ENCODE data around the gene WDR72.
"Not testable (repeated sequence)": the region's sequence is repeated elsewhere in the genome, so short reads cannot be mapped to it uniquely, and the experiment has no call there.

Gene WDR72

DNA sequence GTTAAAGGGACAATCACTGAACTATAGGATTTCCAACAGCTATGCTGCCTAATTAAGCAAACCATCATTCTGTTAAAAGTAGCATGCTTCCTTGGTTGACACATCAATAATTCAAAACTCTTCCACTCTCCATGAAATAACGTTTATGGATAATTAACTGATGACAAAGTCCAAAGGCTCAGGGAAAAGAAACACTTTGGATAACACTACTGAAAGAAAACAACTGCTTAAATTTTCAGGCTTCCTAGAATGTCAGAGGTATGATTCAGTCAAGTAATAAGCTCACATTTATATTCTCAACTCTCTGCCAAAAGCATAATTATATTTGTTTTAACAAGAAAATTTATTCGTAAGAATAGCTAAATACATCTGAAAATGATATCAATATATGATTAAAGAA is 49.6 kb downstream of the WDR72 start:
- DNase-seq (ENCODE audit: low read depth, low spot score) = no peak

DNA sequence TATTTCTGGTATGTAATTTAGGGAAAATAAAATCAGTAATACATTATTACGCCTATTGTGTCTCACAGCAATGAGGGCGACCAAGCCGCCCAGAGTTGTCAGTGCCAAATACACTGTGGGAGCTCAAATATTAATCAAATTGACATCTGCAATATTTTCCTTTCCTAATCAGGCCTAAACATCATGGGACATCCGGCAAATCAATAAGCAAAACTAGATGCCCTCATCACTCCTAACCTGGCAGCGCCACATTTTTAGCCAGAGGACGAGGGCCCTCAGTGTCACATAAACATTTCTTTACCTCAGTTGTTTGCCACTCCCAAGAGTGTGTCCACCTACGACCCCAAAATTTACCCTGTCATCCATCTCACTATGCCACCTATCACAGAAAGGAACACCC is 64.1 kb downstream of the WDR72 start:
- DNase-seq (ENCODE audit: low read depth, low spot score) = no peak

DNA sequence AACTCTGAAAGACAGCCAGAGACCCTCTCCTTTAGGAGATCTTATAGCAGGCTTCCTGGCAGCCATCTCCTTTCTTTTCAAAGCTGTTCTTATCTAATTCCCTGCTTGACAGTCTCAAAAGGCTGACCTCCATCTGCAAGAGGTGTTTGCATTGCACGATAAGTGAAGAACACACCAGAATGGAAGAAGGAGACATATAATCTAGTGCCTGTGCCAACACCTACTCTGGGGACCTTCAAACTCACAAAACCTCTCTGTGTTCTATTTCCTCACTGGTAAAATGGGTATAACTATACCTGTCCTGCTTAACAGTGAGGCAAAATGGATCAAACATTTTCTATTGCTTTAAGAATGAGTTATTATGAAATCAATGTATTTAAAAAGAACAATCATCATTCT is 65.0 kb downstream of the WDR72 start:
- DNase-seq (ENCODE audit: low read depth, low spot score) = no peak

DNA sequence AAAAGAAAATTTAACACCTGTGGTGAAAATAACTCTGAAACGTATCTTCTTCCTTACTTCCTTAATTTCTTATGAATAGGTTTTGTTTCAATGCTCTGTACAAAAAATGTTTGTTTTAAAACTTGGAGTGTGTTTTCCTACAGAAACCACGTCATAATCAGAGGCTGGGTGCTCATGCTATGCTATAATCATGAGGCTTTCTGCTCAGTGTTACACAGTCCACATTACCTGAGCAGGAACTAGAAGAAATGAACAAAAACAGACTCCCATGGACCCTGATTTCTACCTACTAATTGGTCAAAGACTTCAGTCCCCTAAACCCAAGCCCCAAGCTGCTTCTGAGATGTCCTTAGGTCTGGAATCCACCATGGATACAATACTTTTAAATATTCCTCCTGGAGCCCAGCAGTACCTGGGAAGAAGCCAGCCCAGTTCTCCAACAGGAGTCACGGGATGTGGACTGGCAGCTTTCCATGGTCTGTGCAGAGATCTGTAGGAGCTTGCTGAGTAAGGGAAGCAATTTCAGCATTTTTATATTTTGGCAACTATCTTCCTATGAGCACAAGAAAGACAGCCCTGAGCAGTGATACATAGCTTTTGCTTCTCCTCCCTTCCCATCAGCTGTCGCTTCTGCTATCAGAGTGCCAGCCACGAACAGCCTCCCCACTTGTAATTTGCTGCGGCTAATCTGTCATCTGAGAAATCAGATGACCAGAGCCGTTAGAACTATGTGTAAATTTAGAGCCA is 65.6 kb downstream of the WDR72 start:
- DNase-seq (ENCODE audit: low read depth, low spot score) = no peak

DNA sequence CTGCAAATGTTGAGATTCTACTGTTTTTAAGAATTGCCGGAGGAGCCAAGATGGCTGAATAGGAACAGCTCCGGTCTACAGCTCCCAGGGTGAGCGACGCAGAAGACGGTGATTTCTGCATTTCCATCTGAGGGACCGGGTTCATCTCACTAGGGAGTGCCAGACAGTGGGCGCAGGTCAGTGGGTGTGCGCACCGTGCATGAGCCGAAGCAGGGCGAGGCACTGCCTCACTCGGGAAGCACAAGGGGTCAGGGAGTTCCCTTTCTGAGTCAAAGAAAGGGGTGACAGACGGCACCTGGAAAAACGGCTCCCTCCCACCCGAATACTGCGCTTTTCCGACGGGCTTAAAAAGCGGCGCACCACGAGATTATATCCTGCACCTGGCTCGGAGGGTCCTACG is 75.3 kb downstream of the WDR72 start:
- not testable (repeated sequence) for DNase-seq (ENCODE audit: low read depth, low spot score)

DNA sequence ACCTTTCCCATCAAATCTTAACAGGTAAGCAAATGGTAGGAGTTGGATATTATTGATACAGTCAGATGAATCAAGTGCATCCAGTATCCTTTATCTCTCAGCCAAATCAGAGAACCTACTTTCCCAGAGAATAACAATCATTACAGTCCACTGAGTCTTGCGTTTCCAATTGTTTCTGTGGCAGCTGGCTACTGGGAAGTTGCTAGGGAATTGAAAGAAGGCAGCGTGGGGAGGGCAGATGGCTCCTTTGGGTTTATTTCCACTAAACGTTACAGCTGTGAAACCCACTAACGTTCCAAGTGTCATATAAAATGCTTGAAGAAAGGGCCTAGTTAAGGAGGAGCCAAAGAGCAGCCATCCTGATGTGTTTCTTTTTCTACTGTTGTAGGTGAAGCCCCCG is 78.4 kb downstream of the WDR72 start:
- DNase-seq (ENCODE audit: low read depth, low spot score) = no peak

DNA sequence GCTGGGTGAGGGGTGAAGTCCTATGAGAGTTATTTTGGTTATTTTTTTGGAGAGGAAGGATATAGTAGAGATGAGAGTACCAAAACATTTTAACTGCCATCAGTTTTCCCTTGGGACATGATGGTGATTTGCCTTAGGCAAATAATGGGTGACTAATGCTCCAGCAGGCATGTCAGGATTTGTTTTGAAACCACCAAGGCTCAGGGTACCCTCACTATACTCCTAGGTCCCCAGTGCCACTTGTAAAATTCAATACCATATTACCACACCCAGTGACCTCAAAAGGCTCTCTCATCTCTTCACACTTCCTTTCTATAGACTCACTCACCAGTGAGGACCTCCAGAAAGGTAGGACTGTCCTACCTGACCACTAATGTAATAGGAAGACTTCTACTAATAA is 83.6 kb downstream of the WDR72 start:
- no peak for DNase-seq (ENCODE audit: low read depth, low spot score)

DNA sequence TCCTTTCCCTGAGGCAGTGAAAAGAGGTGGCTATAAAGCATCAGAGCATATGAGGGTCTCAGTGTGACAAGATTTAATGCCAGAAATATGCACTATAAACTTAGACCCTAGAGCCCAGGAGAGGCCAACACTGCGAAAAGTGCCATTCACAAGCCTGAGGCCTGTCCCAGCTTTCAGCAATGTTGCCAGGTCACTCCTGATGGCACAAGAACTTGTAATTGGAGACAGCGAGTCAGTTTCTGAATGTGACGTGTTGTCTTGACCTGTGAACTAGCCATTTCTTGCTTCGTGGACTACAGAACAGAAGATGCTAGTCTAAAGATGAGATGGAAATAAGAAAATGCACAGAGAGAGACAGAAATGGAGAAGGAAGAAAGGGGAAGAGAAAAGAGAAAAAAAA is 87.9 kb downstream of the WDR72 start:
- DNase-seq (ENCODE audit: low read depth, low spot score) = no peak

DNA sequence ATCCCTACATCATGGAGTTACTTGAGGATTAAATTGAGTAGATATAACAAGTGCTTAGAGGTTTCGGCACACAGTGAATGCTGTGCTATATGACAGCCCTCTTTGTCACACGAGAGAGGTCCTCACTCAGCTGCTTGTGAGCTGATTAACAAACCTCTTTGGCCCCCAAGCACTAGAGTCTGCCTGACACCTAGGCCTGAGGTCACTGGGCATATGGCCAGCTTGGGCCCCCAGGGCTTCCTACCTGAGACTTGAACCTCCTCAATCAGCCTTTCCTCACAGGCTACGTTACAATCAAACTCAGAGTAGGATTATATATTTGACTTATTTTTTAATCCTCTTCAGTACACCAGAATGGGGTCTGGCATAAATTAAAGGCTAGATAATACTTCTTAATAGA is 88.8 kb downstream of the WDR72 start:
- DNase-seq (ENCODE audit: low read depth, low spot score) = no peak

DNA sequence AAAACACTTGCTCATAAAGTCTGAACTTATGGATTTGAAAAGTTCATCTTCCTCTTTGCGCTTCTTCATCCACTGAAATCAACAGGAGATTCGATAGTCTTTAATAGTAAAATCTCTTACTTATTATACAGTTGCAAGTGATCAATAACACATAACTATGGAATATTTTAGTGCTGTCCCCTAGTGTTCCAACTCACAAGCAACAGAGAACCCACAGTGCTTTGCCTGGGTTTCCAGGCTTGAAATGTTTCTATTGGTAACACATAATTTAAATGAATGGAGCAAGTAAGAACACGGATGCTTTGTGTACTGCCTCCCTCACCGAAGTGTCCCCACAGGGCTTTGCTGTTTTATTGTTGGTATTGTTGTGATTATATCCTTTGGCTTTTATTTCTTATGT is 93.5 kb downstream of the WDR72 start:
- no peak for DNase-seq (ENCODE audit: low read depth, low spot score)

DNA sequence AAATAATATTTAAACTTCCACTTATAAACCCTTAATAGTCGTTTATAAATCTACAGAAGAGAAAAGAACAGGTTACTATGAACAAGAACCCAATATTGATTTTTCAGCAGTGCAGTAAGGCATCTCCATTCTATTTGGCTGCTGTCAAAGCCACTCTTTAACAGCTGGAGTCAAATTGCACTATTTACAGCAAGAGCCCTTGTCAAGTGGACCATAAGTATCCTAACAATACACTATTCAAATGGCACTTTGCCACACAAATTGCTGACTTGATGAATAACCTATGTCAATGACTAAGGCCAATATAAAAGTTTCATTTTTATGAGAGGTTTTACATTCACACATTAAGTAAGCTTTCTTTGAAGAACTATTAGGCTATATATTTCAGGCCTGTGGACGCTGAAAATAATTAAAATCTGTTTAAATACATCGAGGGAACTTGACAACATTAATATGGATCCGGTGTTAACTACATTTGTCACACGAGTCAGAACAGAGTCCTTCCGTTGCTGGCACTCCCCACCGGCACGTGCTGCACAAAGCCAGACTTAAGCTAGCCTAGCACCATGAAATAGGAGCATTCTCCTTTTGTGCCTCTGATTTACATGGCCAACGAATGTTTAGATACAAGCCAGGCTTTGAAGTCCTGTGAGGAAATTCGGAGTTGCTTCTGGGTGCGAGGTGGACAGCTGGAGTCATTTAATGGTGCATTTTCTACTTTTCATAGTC is 100.5 kb downstream of the WDR72 start:
- DNase-seq (ENCODE audit: low read depth, low spot score) = no peak

DNA sequence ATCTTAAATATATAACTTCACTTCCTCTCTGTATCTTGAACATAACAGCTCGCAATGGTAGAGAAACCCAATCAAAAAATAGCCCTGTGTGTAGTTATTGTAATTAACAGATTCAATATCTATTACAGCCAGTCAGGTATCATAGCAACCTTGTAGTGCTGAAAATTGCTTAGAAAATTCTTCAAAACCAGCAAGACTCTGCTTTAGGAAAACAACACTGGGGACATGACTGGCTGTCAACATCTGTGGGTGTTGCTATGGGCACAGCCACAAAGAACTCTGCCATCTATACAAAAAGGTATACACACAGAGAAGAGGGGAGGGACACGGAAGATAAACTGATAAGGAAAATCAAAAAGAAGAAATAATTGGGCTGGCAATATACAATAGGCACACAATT is 101.2 kb downstream of the WDR72 start:
- no peak for DNase-seq (ENCODE audit: low read depth, low spot score)

DNA sequence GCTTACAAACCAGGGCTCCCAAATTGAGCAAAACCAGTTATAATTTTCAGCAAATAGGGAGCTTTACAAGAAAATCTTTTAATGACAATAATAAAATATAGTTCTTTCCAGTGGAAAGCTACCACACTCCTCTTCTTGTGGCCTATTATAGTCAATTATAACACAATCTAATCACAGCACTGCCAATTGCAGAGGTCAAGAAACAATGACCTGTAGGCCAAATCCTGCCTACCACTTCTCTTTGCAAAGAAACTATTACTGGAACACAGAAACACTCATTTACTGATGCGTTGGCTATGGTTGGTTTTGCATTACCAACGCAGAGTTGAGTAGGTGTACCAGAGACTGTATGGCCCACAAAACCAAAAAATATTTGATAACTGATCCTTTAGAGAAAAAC is 110.5 kb downstream of the WDR72 start:
- DNase-seq (ENCODE audit: low read depth, low spot score) = no peak

DNA sequence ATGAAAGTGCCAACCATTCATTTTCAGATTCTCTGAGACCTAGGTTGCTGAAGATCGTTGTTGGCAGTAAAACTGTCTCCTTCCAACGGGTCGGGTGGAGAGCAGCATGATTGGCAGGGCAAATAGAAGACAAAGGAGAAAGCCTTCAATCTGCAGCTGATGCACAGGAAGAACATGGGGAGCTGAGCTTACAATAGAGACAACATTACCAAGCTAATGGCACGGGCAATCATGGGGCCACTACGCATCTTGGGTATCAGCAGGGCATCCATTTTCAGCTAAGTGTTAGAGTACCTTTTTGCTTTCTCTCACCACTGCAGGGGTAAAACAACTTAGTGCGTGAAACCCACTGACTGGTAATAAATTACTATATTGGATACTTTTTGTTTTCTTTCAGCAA is 114.8 kb downstream of the WDR72 start:
- no peak for DNase-seq (ENCODE audit: low read depth, low spot score)

DNA sequence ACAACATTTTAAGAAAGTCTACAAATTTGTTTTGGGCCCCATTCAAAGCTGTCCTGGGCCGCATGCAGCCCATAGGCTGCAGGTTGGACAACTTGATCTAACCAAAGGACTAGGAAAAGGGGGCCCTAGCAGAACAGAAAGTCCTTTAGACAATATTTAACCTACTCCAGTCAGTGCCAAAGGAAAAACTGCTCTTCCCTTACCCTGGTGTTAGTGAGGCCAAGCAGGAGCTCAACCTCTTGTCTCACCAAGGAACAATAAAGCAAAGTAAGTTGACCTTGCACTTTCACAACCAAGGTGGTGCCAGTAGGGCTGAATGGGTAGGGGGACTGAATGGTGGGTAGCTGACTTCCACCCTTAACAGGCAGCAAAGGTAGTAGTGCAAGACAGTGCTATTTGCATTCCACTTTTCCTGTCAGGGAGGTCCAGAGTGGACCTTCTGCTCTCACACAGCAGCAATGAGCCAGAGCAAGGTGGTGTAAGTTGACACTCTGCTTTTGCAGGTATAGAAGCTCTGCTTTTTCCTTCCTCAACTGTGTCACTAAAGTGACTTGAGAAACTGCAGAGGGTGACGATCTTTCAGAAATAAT is 124.9 kb downstream of the WDR72 start:
- DNase-seq (ENCODE audit: low read depth, low spot score) = no peak

DNA sequence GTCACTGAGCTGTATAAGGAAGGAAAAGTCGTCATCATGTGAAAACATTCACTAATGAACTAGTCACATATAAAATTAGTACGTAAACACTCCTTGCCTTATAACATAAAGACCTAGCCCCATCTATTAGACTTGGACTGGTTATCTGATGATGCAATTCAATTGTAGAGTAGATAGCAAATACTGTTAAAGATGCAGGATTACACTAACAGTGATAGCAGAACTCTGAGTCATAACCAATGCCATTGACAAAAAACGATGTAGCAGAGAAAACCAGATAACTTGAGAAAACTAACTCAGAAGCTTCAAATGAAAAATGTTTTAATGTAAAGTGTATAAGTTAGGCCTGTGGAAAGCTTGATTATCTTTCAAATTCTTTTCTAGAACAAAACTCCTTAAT is 132.2 kb downstream of the WDR72 start:
- DNase-seq (ENCODE audit: low read depth, low spot score) = no peak

DNA sequence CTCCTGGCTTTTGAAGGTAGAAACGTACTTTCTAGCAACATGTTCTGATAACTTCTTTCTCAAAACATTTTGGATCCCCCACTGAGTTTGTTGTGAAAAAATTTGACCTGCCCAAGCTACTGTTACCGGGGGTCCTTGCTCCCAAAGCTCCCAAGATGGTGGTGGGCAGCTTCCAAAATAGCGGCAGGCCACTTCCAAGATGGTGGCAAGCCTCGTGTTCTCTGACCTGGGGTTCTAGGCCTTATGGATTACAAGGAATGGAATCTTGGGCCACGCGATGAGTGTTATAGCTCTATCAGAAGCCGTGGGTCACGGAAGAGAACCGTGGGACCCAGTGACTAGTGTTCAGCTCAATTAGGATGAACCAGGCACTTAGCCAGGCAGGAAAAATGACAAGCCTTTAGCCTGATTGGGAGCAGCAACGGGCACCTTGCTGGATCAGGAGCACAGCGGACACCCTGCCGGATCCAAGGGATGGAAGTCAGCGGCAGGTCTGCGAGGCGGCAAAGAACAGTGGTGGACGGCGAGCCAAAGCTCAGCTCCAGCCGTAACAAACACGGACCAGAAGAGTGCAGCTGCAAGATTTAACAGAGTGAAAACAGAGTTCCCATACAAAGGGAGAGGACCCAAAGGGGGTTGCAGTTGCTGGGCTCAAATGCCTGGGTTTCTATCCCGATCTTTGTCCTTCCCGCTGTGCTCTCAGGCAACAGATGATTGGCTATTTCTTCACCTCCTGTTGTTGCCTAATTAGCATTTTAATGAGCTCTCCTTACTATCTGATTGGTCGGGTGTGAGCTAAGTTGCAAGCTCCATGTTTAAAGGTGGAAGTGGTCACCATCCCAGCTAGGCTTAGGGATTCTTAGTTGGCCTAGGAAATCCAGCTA is 133.3 kb downstream of the WDR72 start:
- DNase-seq (ENCODE audit: low read depth, low spot score) = no peak

DNA sequence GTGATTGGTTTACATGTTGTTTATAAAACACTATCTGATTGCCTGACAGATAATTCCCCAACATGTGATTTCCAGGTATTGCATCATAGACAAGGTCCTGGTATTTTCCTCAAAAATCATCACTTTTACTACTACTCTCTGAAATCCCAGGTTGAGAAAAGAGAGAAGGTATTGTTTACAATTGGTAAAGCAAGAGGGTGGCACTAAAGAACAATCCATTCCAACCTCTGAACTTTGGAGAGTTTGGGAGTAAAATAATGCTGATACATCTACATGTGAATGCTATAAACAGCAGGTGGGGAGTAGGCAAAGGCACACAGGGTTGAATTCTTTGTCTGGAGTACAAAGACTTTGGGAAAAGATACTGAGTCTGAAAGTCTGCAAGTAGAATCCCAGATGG is 134.2 kb downstream of the WDR72 start:
- no peak for DNase-seq (ENCODE audit: low read depth, low spot score)

DNA sequence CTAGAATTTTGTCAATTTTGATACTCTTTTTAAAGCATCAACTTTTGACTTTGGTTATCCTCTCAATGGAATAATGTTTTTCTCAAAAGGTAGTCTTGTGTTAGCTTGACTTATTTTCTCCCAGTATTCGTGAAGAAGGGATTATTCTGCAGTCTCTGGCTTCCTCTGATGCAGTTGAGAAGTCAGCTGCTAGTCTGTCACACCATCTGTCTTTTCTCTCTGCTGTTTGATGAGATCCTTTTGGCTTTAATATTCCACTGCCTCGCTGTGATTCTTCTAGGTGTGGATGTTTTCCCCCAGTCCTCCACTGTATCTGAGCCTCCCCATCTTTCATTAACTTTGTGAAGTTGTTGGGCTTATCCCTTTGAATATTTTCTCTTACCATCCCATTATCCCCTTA is 141.0 kb downstream of the WDR72 start:
- no peak for DNase-seq (ENCODE audit: low read depth, low spot score)

DNA sequence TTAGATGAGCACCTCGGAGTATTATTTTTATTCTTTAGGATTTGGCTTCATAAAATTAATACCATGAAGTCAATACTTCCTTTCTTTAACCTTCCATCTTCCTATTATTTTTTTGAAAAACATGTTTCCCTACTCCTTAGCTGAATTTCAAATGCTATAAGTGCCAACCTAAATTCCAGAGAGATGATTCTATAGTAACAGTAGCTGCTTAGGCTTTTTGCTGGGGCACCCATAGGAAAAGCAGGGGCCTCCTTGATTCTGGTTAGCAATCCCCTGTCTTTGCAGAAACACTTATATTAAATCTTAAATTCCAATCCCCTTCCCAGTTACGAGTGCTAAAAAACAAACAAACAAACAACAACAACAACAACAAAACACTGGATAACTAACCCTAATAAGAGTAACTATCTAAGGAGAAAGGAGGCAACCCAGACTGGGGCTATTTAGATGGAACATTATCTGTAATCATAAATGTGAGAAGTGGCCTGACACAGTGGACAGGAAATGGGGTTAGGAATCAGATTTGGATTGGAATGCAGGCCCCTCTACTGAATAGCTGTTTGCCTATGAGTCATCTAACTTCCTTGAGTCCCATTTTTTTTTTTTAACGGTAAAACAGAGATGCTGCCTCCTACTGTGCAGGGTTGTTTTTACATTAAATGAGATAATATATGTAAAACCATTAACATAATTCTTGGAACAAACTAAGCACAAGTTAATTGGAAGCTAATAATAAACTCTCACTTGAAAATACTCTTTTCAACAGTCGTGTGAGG is 148.1 kb downstream of the WDR72 start:
- no peak for DNase-seq (ENCODE audit: low read depth, low spot score)

DNA sequence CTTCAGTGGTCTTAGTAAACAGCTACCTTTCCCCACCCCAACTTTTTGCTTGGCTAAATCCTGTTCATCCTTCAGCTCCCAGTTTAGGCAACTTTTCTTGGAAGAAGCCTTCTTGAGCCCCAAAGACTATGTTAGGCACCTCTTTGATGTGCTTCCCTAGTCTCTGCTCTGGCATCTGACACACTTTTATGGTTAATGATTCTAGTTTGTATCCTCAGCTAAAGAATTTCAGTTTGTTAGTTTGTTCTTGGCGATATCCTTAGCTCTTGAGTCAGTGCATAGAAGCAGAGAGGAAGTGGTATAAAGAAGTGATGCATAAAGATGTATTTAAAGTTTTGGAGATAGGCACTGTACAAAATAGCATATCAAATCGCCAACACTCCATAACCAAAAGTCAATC is 168.4 kb downstream of the WDR72 start:
- DNase-seq (ENCODE audit: low read depth, low spot score) = no peak
